Upper lobe of left lung (tissue), 6 donors: ENCODE measurements around the gene CRYBA4. TPM values are rescaled to one million over a fixed set of nuclear protein-coding genes. Genes with fewer than 3 reads are reported as not detected.

Experiments used
- ATAC-seq, 2 donors: fragments of 200-7000 bp; cut with Tn5 transposase; one replicate each; pipeline ENCODE4 v1.9.1; 2022; ENCODE audit warnings: mild to moderate bottlenecking in 2 of 2, moderate library complexity in 2 of 2; ENCODE audit not compliant: low FRiP score in 2 of 2
- DNase-seq, 2 donors: peaks; one replicate each; pipeline ENCODE4 v3.0.0-alpha.2; 2019 to 2020
- H3K27ac ChIP-seq, 4 donors: fragments of 200-600 bp; sonication (generic); one replicate each; pipeline ENCODE4 v1.5.1; 2016 to 2019
- H3K27me3 ChIP-seq, 4 donors: fragments of 200-600 bp; sonication (generic); one replicate each; pipeline ENCODE4 v1.5.1; 2017 to 2019
- H3K36me3 ChIP-seq, 4 donors: fragments of 200-600 bp; sonication (generic); one replicate each; pipeline ENCODE4 v1.5.1; 2016 to 2019
- H3K4me1 ChIP-seq, 4 donors: fragments of 200-600 bp; sonication (generic); one replicate each; pipeline ENCODE4 v1.5.1; 2018 to 2019
- H3K4me3 ChIP-seq, 4 donors: fragments of 200-600 bp; sonication (generic); one replicate each; pipeline ENCODE4 v1.5.1; 2017 to 2019; ENCODE audit warnings: mild to moderate bottlenecking in 2 of 4, moderate library complexity in 1 of 4
- H3K9me3 ChIP-seq, 4 donors: fragments of 200-600 bp; sonication (generic); one replicate each; pipeline ENCODE4 v1.5.1; 2018 to 2019
- EP300 ChIP-seq, 4 donors: sonication (generic); formaldehyde crosslinking; IDR thresholded peaks; one replicate each; pipeline ENCODE4 v1.5.1; 2017; ENCODE audit warnings: antibody characterized with exemption in 4 of 4, control low read depth in 2 of 4
- POLR2A ChIP-seq, 4 donors: fragments of 450-650 bp; IDR thresholded peaks; one replicate each; pipeline ENCODE4 v1.5.1; 2016 to 2017; ENCODE audit warnings: antibody characterized with exemption in 4 of 4, mild to moderate bottlenecking in 2 of 4
- POLR2AphosphoS5 ChIP-seq, 2 donors: sonication (generic); formaldehyde crosslinking; IDR thresholded peaks; one replicate each; pipeline ENCODE4 v1.5.1; 2017; ENCODE audit warnings: antibody characterized with exemption in 2 of 2
- WGBS, 2 donors: methylation state at CpG; one replicate each; pipeline ENCODE4 v1.1.5; 2017 to 2018; 5-methylcytosine and 5-hydroxymethylcytosine counted together
- total RNA-seq, 6 donors: library from RNA; depleted of rRNA in 4 of 6; stranded (reverse); fragments of >200 nt in 4 of 6; gene quantifications; one replicate each; pipeline versions ENCODE4 v1.1.0 to v1.2.1, GENCODE V29; 2016 to 2021
- TF ChIP-seq, protein P1 (sequence below), 6 experiments: fragments of 450-650 bp in 4 of 6; fragments of 200-600 bp in 2 of 6; sonication (generic) in 2 of 6; IDR thresholded peaks; one replicate each; pipeline ENCODE4 v1.5.1; 2016 to 2019; ENCODE audit warnings: antibody characterized with exemption in 6 of 6
- donor health status: DM: no; HTN: no; CAD: no; lungs with moderate emphysema.
- donor health status: DM: no; HTN: yes; CAD: no; lungs with severe emphysema.

Gene CRYBA4
- total RNA-seq, 6 donors from 2014 or later: not detected

DNA sequence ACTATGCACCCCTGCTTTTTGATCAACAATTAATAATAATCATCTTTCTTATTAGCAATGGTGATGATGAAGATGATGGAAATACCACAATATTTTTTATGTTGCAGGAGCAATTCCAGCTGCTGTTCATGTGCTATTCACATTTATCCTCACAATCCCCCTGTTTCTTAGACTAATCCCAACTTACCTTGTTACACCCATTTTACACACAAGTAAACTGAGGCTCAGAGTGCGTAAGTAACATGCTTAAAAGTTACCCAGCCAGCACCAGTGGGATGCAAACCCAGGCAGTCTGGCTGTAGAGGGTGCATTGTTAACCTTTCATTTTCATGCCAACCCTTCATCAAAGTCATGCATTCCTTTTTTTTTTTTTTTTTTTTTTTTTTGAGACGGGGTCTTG lies 1.6 kb upstream of the CRYBA4 start:
- DNase-seq: no peak
- no peak for ATAC-seq
- no peak overlapping the region for H3K27ac ChIP-seq
- H3K36me3 ChIP-seq: no peaks in the 10 kb centered on the region
- peaks cover 14 to 33% (median 22%) of the 10 kb centered on the region in 4 donors for H3K4me1 ChIP-seq
- H3K4me3 ChIP-seq: no peak overlapping the region
- H3K9me3 ChIP-seq: no peaks in the 10 kb centered on the region
- WGBS, 2 donors: 94 to 96% methylated on average over 2 of the region's 2 CpGs
- no peaks in the 10 kb centered on the region for H3K27me3 ChIP-seq
- TF ChIP-seq POLR2A (IDR thresholded peaks at IDR 0.05) (no peak), POLR2AphosphoS5 (IDR thresholded peaks at IDR 0.05) (no peak), EP300 (IDR thresholded peaks at IDR 0.05) (no peak)
- TF ChIP-seq, protein P1, sequence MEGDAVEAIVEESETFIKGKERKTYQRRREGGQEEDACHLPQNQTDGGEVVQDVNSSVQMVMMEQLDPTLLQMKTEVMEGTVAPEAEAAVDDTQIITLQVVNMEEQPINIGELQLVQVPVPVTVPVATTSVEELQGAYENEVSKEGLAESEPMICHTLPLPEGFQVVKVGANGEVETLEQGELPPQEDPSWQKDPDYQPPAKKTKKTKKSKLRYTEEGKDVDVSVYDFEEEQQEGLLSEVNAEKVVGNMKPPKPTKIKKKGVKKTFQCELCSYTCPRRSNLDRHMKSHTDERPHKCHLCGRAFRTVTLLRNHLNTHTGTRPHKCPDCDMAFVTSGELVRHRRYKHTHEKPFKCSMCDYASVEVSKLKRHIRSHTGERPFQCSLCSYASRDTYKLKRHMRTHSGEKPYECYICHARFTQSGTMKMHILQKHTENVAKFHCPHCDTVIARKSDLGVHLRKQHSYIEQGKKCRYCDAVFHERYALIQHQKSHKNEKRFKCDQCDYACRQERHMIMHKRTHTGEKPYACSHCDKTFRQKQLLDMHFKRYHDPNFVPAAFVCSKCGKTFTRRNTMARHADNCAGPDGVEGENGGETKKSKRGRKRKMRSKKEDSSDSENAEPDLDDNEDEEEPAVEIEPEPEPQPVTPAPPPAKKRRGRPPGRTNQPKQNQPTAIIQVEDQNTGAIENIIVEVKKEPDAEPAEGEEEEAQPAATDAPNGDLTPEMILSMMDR (IDR thresholded peaks at IDR 0.05): no peak

DNA sequence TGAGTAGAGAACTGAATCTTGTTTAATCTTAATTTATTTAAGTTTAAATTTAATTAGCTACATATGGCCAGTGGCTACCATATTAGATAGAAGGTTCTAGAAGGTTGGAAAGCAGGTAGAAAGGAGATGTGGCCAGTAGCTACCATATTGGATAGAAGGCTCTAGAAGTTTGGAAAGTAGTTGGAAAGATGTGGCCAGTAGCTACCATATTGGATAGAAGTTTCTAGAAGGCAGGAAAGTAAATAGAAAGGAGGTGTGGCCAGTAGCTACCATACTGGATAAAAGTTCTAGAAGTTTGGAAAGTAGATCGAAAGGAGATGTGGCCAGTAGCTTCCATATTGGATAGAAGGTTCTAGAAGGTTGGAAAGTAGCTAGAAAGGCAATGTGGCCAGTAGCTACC lies 2.2 kb downstream of the CRYBA4 start:
- TF ChIP-seq, protein P1 (IDR thresholded peaks at IDR 0.05): no peak
- TF ChIP-seq POLR2A (IDR thresholded peaks at IDR 0.05): no peak
- TF ChIP-seq EP300 (IDR thresholded peaks at IDR 0.05): no peak
- TF ChIP-seq POLR2AphosphoS5 (IDR thresholded peaks at IDR 0.05): no peak
- no peaks in the 10 kb centered on the region for H3K36me3 ChIP-seq
- no peaks in the 10 kb centered on the region for H3K27me3 ChIP-seq
- no peak overlapping the region for H3K27ac ChIP-seq
- no peak for DNase-seq
- no peak overlapping the region for H3K4me3 ChIP-seq
- WGBS, 2 donors: 88 to 94% methylated on average over 1 of the region's 1 CpG
- H3K4me1 ChIP-seq: peaks cover 5 to 9% (median 6%) of the 10 kb centered on the region in 4 donors
- no peak for ATAC-seq
- no peaks in the 10 kb centered on the region for H3K9me3 ChIP-seq

DNA sequence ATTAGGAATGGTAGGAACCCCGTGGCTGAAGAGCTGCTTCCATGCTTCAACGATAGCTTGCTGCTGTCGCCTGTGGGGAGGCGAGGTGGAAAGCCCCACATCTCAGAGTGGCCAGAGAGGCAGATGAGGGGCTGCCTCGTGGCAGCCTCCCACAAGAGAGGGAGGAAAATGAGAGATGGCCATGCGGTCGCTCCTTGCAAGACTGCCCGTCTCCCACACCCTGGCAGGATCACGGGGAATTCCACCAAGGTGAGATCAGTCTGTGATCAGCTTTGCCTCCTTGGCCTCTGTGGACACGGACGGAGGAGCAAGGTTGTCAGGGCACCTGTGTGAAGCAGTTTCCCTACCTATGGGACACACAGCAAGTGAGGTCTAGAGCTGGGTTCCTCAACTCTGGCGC lies 3.0 kb downstream of the CRYBA4 start:
- WGBS, 2 donors: 78 to 82% methylated on average over 9 to 12 of the region's 12 CpGs
- DNase-seq: no peak

DNA sequence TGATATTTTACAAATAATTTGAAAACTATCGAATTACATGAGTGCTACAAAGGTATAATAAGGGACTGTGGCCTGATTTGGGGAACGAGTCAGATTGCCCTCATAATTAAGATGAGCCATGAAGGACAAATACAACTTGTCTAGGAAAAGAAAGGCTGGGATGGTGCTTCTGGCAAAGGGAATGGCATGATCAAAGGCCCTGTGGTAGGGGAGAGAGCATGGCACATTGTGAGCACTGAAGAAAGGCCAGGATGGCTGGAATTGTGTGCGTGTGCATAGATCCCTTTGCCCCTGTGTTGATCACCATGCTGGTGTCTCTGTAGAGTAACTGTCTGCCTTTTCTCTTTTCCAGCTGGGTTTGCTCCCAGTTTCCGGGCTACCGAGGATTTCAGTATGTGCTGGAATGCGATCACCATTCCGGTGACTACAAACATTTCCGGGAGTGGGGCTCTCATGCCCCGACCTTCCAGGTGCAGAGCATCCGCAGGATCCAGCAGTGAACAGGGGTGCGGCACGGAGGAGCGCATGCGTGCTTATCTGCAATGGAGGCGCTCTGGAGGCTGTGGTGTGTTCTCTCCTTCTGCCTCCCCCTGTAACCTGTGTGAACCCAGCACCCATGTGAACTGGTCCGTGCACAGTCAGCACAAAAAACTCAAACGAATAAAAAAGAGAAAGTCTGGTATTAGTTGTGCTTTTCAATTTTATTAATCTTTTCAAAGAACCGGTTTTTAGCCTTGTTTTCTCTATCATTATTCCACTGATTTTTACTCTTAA lies 8.4 kb downstream of the CRYBA4 start:
- no peaks in the 10 kb centered on the region for H3K36me3 ChIP-seq
- H3K4me3 ChIP-seq: no peak overlapping the region
- DNase-seq (no peak), ATAC-seq (no peak)
- 90 to 91% methylated on average over 16 to 18 of the region's 18 CpGs for WGBS, 2 donors
- no peak for TF ChIP-seq POLR2AphosphoS5 (IDR thresholded peaks at IDR 0.05)
- TF ChIP-seq EP300 (IDR thresholded peaks at IDR 0.05): no peak
- TF ChIP-seq, protein P1 (IDR thresholded peaks at IDR 0.05): no peak
- TF ChIP-seq POLR2A (IDR thresholded peaks at IDR 0.05): no peak
- H3K9me3 ChIP-seq: no peaks in the 10 kb centered on the region
- H3K27ac ChIP-seq: no peak overlapping the region
- H3K27me3 ChIP-seq: no peaks in the 10 kb centered on the region
- H3K4me1 ChIP-seq: peaks cover 0 to 7% (median 1%) of the 10 kb centered on the region in 4 donors

More for the DNA sequence above, 3.0 kb downstream of the CRYBA4 start:
- Histone ChIP-seq H3K27ac (no peak overlapping the region), H3K4me3 (no peak overlapping the region), H3K27me3 (no peaks in the 10 kb centered on the region), H3K36me3 (no peaks in the 10 kb centered on the region), H3K4me1 (peaks cover 0 to 2% (median under 1%) of the 10 kb centered on the region in 4 donors), H3K9me3 (no peaks in the 10 kb centered on the region)
- TF ChIP-seq POLR2A (IDR thresholded peaks at IDR 0.05) (no peak), POLR2AphosphoS5 (IDR thresholded peaks at IDR 0.05) (no peak), EP300 (IDR thresholded peaks at IDR 0.05) (no peak)
- TF ChIP-seq, protein P1 (IDR thresholded peaks at IDR 0.05): no peak
- ATAC-seq: no peak

DNA sequence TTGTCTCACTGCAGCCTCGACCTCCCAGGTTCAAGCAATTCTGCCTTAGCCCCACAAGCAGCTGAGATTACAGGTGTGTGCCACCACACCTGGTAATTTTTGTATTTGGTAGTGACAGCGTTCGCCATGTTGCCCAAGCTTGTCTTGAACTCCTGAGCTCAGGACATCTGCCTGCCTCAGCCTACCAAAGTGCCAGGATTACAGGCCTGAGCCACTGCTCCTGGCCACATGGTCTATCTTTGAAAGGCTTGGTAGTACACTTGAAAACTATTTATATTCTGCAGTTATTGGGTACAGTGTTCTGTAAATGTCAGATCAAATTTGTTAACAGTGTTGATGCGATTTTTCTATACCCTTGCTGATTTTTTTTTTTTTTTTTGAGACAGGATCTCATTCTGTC lies 9.5 kb downstream of the CRYBA4 start:
- H3K36me3 ChIP-seq: no peaks in the 10 kb centered on the region
- H3K4me3 ChIP-seq: no peak overlapping the region
- DNase-seq: no peak
- no peaks in the 10 kb centered on the region for H3K9me3 ChIP-seq
- WGBS, 2 donors: 93 to 94% methylated on average over 4 of the region's 4 CpGs
- no peak for TF ChIP-seq POLR2A (IDR thresholded peaks at IDR 0.05)
- TF ChIP-seq, protein P1 (IDR thresholded peaks at IDR 0.05): no peak
- no peak for TF ChIP-seq EP300 (IDR thresholded peaks at IDR 0.05)
- no peak for TF ChIP-seq POLR2AphosphoS5 (IDR thresholded peaks at IDR 0.05)
- peak overlapping the region in 3 of 4 donors; percentile 73 to 85 (median 77) for H3K27ac ChIP-seq
- no peak for ATAC-seq
- no peaks in the 10 kb centered on the region for H3K27me3 ChIP-seq
- H3K4me1 ChIP-seq: peaks cover 0 to 7% (median 1%) of the 10 kb centered on the region in 4 donors
